Endothelial cell of umbilical vein (primary cell): Measurements from ENCODE around the gene OSER1. TPM values are rescaled to one million over a fixed set of nuclear protein-coding genes. Genes with fewer than 3 reads are reported as not detected.

Experiments
- BruUV-seq: library from RNA; stranded (reverse); fragments of 400-500 nt; replicated peaks from 2 replicates; lab custom pipeline; 2021; lab: Mats Ljungman, UMichigan
- CTCF ChIA-PET: fragments of 300-600, 350-600 bp; sonication (Branson Sonifier 250); formaldehyde crosslinking; loops from one replicate; lab custom pipeline; 2021; ENCODE audit warnings: antibody characterized with exemption, inconsistent platforms; lab: Charles Lee
- POLR2A ChIA-PET: fragments of 300-600, 350-600 bp; sonication (Branson Sonifier 250); formaldehyde crosslinking; loops from one replicate; lab custom pipeline; 2021; ENCODE audit warnings: antibody characterized with exemption, inconsistent platforms; lab: Charles Lee
- DNase-seq: peaks from one replicate; pipeline ENCODE4 v3.0.0-alpha.2; 2011; ENCODE audit warnings: low read depth, low spot score
- FAIRE-seq: peaks from 2 replicates; lab custom pipeline; 2011; peaks lifted over from hg19 to GRCh38; lab: Jason Lieb, UNC
- H2AFZ ChIP-seq: 2 replicates; pipeline ENCODE4 v1.6.0; 2012; ENCODE audit warnings: low read depth, low read length, control low read depth, inconsistent platforms
- H3K27ac ChIP-seq: 2 replicates; pipeline ENCODE4 v1.5.1; 2011; ENCODE audit warnings: low read depth, mild to moderate bottlenecking, control low read depth, low read length, moderate library complexity; ENCODE audit not compliant: insufficient read depth
- H3K27me3 ChIP-seq, 2 experiments: 2 replicates each; pipeline versions ENCODE4 v1.6.0 to v1.6.1; 2011; ENCODE audit warnings: low read length in 2 of 2, mixed read lengths in 1 of 2; ENCODE audit not compliant: control insufficient read depth in 2 of 2, insufficient read depth in 2 of 2
- H3K36me3 ChIP-seq, 2 experiments: 2 replicates in 1 of 2; 3 replicates in 1 of 2; pipeline ENCODE4 v1.5.1; 2011; ENCODE audit warnings: low read length in 2 of 2, mild to moderate bottlenecking in 1 of 2, moderate library complexity in 1 of 2; ENCODE audit not compliant: control insufficient read depth in 2 of 2, insufficient read depth in 2 of 2; ENCODE audit errors: extremely low read depth in 1 of 2
- H3K4me1 ChIP-seq: 3 replicates; pipeline ENCODE4 v1.5.1; 2011; ENCODE audit warnings: mild to moderate bottlenecking, low read length; ENCODE audit not compliant: control insufficient read depth, insufficient read depth; ENCODE audit errors: extremely low read depth
- H3K4me2 ChIP-seq: 2 replicates; pipeline ENCODE4 v1.6.1; 2011; ENCODE audit warnings: low read length, control low read depth, mixed read lengths; ENCODE audit not compliant: insufficient read depth
- H3K4me3 ChIP-seq, 3 experiments: fragments of 200-600 bp in 1 of 3; sonication (generic), shearing (Covaris generic) in 1 of 3; replicated peaks in 1 of 3; 2 replicates each; pipeline ENCODE4 v1.5.1; 2011 to 2016; ENCODE audit warnings: control low read depth in 3 of 3, low read length in 3 of 3, mild to moderate bottlenecking in 2 of 3, inconsistent platforms in 1 of 3, low read depth in 1 of 3, moderate library complexity in 1 of 3; ENCODE audit not compliant: insufficient read depth in 1 of 3
- H3K79me2 ChIP-seq: 2 replicates; pipeline ENCODE4 v1.6.0; 2012; ENCODE audit warnings: low read length, inconsistent platforms; ENCODE audit not compliant: control insufficient read depth, insufficient read depth
- H3K9ac ChIP-seq: replicated peaks from 2 replicates; pipeline ENCODE3; 2011; ENCODE audit warnings: low read length, control low read depth; ENCODE audit not compliant: insufficient read depth; ENCODE audit errors: extremely low read depth
- H3K9me1 ChIP-seq: replicated peaks from 3 replicates; pipeline ENCODE4 v1.6.0; 2011; ENCODE audit warnings: mild to moderate bottlenecking, low read length; ENCODE audit not compliant: control insufficient read depth, insufficient read depth; ENCODE audit errors: extremely low read depth
- H3K9me3 ChIP-seq: replicated peaks from 2 replicates; pipeline ENCODE4 v1.5.1; 2012; ENCODE audit warnings: low read length, inconsistent platforms; ENCODE audit not compliant: control insufficient read depth, insufficient read depth
- H4K20me1 ChIP-seq: replicated peaks from 2 replicates; pipeline ENCODE3; 2011; ENCODE audit warnings: mild to moderate bottlenecking, low read length; ENCODE audit not compliant: control insufficient read depth, insufficient read depth; ENCODE audit errors: extremely low read depth
- CTCF ChIP-seq, 2 donors: IDR thresholded peaks; 1 replicate in 1 of 2; 2 replicates in 1 of 2; pipeline ENCODE4 v1.5.1; 2011; ENCODE audit warnings: low read length in 2 of 2, mild to moderate bottlenecking in 2 of 2, moderate library complexity in 2 of 2, control low read depth in 1 of 2, inconsistent platforms in 1 of 2, low read depth in 1 of 2; ENCODE audit not compliant: insufficient read depth in 1 of 2; ENCODE audit errors: extremely low read depth in 1 of 2
- EZH2 ChIP-seq: IDR thresholded peaks from 2 replicates; pipeline ENCODE4 v1.6.1; 2012; ENCODE audit warnings: borderline replicate concordance, low read depth, mild to moderate bottlenecking, moderate library complexity, low read length, inconsistent platforms; ENCODE audit not compliant: severe bottlenecking
- GATA2 ChIP-seq: IDR thresholded peaks from 2 replicates; pipeline ENCODE4 v1.7.0; 2011; ENCODE audit warnings: low read depth, mild to moderate bottlenecking, moderate library complexity, mixed read lengths, low read length; ENCODE audit not compliant: insufficient read length, insufficient read depth
- JUN ChIP-seq: IDR thresholded peaks from 2 replicates; pipeline ENCODE4 v1.6.1; 2011; ENCODE audit warnings: borderline replicate concordance, low read depth; ENCODE audit not compliant: insufficient read length, insufficient read depth
- POLR2AphosphoS5 ChIP-seq: IDR thresholded peaks from 2 replicates; pipeline ENCODE4 v1.6.1; 2012; ENCODE audit warnings: low read depth, mild to moderate bottlenecking, control low read depth, low read length, moderate library complexity; ENCODE audit not compliant: insufficient read depth
- dilution Hi-C: fragments of 300-500 bp; cut with MboI; formaldehyde crosslinking; loops from one replicate; pipeline ENCODE4 v1.15.0; 2019; ENCODE audit warnings: low sequenced_read_pairs; ENCODE audit not compliant: extremely low pct_ligation_motif_present
- intact Hi-C: fragments of 100-400 bp; cut with micrococcal nuclease; formaldehyde crosslinking; loops from one replicate; pipeline ENCODE4 v1.10.0; 2022
- polyA plus RNA-seq, 4 experiments: library from polyadenylated mRNA; depleted of rRNA in 3 of 4; stranded (reverse) in 3 of 4; unstranded in 1 of 4; fragments of >200 nt; gene quantifications; 2 replicates each; pipeline versions ENCODE4 v1.2.1 to v1.2.3, GENCODE V29; 2011 to 2012; ENCODE audit warnings: missing spikeins in 1 of 4
- total RNA-seq: library from RNA; stranded (reverse); gene quantifications from 2 replicates; pipeline ENCODE4 v1.2.3, GENCODE V29; 2021
- TF ChIP-seq, protein P1 (sequence below): IDR thresholded peaks from 2 replicates; pipeline ENCODE4 v1.6.1; 2011; ENCODE audit not compliant: insufficient read depth, insufficient read length

OSER1 gene
- total and polyA plus RNA-seq, 2 donors (not counting 3 experiments of a cell fraction or from before 2014, with no cell fraction given) = 30.8 to 36.0 TPM

- BruUV-seq = no TSS peak
- Histone ChIP-seq H3K4me2 (no peak overlapping the region), H3K36me3 (no peaks in the 10 kb centered on the region), H3K9me1 (no peaks in the 10 kb centered on the region), H3K9me3 (no peaks in the 10 kb centered on the region), H3K27ac (no peak overlapping the region), H2AFZ (no peak overlapping the region), H3K27me3 (peaks cover 13 to 18% of the 10 kb centered on the region in 2 experiments), H3K4me1 (peaks cover 3% of the 10 kb centered on the region), H3K4me3 (no peak overlapping the region), H4K20me1 (no peaks in the 10 kb centered on the region), H3K9ac (no peak overlapping the region), H3K79me2 (no peaks in the 10 kb centered on the region)
- no peak for TF ChIP-seq GATA2
- no peak for TF ChIP-seq CTCF (IDR thresholded peaks at IDR 0.05; ENCODE audit: extremely low read depth in 1 of 2, insufficient read depth in 1 of 2, low read depth in 1 of 2, low read length in 2 of 2)
- TF ChIP-seq, protein P1, sequence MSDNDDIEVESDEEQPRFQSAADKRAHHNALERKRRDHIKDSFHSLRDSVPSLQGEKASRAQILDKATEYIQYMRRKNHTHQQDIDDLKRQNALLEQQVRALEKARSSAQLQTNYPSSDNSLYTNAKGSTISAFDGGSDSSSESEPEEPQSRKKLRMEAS = no peak
- TF ChIP-seq POLR2AphosphoS5 = no peak
- no peak for TF ChIP-seq JUN
- no peak for TF ChIP-seq EZH2
- ChIA-PET POLR2A (no interaction called here), CTCF (interaction anchor here (0.8 to 7.0 kb wide), 8 partner anchors 10 to 739 kb away, joined by 3 to 423 read pairs (median 5); partner anchors contain the start of gene FITM2)
- dilution Hi-C loops = no loop called here
- no peak for DNase-seq
- FAIRE-seq = no peak
- intact Hi-C loops = no loop called here
These were observed 22.5 kb downstream of the OSER1 start for GRCh38 chr20:44187772-44188709.
